Lung (tissue), 16 donors: ENCODE measurements around the gene LUM. TPM values are rescaled to one million over a fixed set of nuclear protein-coding genes. Genes with fewer than 3 reads are reported as not detected.

ENCODE experiments used
- ATAC-seq: fragments of 200-7000 bp; cut with Tn5 transposase; one replicate; pipeline ENCODE4 v1.9.1; 2020; ENCODE audit warnings: moderate number of reproducible peaks; ENCODE audit not compliant: insufficient read depth, low FRiP score
- DNase-seq, 3 donors: peaks; one replicate each; pipeline ENCODE4 v3.0.0-alpha.2; 2013 to 2017
- H3K27ac ChIP-seq, 2 donors: one replicate each; pipeline ENCODE4 v1.5.1; 2013; ENCODE audit warnings: mild to moderate bottlenecking in 2 of 2, moderate library complexity in 2 of 2, control low read depth in 1 of 2, inconsistent platforms in 1 of 2, low read depth in 1 of 2, low read length in 1 of 2
- H3K27me3 ChIP-seq, 3 donors: one replicate each; pipeline ENCODE4 v1.5.1; 2013; ENCODE audit warnings: low read length in 2 of 3; ENCODE audit not compliant: control insufficient read depth in 3 of 3, insufficient read depth in 3 of 3
- H3K36me3 ChIP-seq, 4 donors: one replicate each; pipeline ENCODE4 v1.5.1; 2013; ENCODE audit warnings: low read length in 4 of 4, mild to moderate bottlenecking in 1 of 4, moderate library complexity in 1 of 4; ENCODE audit not compliant: control insufficient read depth in 4 of 4, insufficient read depth in 4 of 4
- H3K4me1 ChIP-seq, 5 donors: one replicate each; pipeline ENCODE4 v1.5.1; 2013; ENCODE audit warnings: low read length in 5 of 5, mild to moderate bottlenecking in 2 of 5, moderate library complexity in 1 of 5; ENCODE audit not compliant: control insufficient read depth in 5 of 5, insufficient read depth in 5 of 5
- H3K4me3 ChIP-seq: one replicate; pipeline ENCODE4 v1.5.1; 2013; ENCODE audit warnings: mild to moderate bottlenecking, control low read depth, moderate library complexity
- H3K9ac ChIP-seq, 2 donors: one replicate each; pipeline ENCODE4 v1.5.1; 2013; ENCODE audit warnings: low read length in 2 of 2, control low read depth in 1 of 2; ENCODE audit not compliant: insufficient read depth in 1 of 2
- H3K9me3 ChIP-seq, 4 donors: one replicate each; pipeline ENCODE4 v1.5.1; 2013; ENCODE audit warnings: low read length in 3 of 4, mild to moderate bottlenecking in 1 of 4, moderate library complexity in 1 of 4; ENCODE audit not compliant: control insufficient read depth in 4 of 4, insufficient read depth in 3 of 4
- CTCF ChIP-seq: IDR thresholded peaks from 2 replicates; pipeline ENCODE4 v1.5.1; 2012; ENCODE audit warnings: mild to moderate bottlenecking; ENCODE audit errors: control extremely low read depth, extremely low read depth
- WGBS, 2 donors: extraction: QIAGEN DNeasy Blood & Tissue Kit; methylation state at CpG; one replicate each; pipeline ENCODE4 v1.1.7; 2013; 5-methylcytosine and 5-hydroxymethylcytosine counted together
- long read RNA-seq, 5 donors: transcript quantifications; one replicate each; lab custom pipeline, GENCODE V29; 2026
- polyA plus RNA-seq, 2 donors: library from polyadenylated mRNA; stranded (reverse); fragments of 200-250 nt; gene quantifications; one replicate each; pipeline ENCODE4 v1.2.1, GENCODE V29; 2013
- total RNA-seq, 2 donors: library from RNA; depleted of rRNA in 1 of 2; stranded (reverse); fragments of >200 nt in 1 of 2; gene quantifications; one replicate each; pipeline ENCODE4 v1.2.1, GENCODE V29; 2014 to 2021
- donor health status: control.
- donor health status: control.
- donor health status: Bipolar disorder and iron deficiency.
- donor health status: healthy.
- donor health status: DM: yes; HTN: yes; CAD: no.

Gene LUM
- total RNA-seq = 100 to 1,000 TPM; 278 to 593 TPM
- 100 to 1,000 TPM in 1 of 2 donors, 10 to 100 TPM in 1; 74.5 to 158 TPM for polyA plus RNA-seq
- long read RNA-seq, donor 1, transcript LUM-201 (3 exons, 3,008 nt) = major isoform, 262 of 378 reads
- long read RNA-seq, donor 1, partial matches to known transcripts = 102 of 378 reads
- long read RNA-seq, donor 1, other reads (novel, unspliced or antisense) = 13 of 378 reads
- long read RNA-seq, donor 2, transcript LUM-201 (3 exons, 3,008 nt) = major isoform, 66 of 93 reads
- long read RNA-seq, donor 2, partial matches to known transcripts = 27 of 93 reads
- long read RNA-seq, donor 2, other reads (novel, unspliced or antisense) = 0 of 93 reads
- long read RNA-seq, donor 3, transcript LUM-201 (3 exons, 3,008 nt) = major isoform, 161 of 192 reads
- long read RNA-seq, donor 3, partial matches to known transcripts = 31 of 192 reads
- long read RNA-seq, donor 3, other reads (novel, unspliced or antisense) = 0 of 192 reads
- long read RNA-seq, donor 4, transcript LUM-201 (3 exons, 3,008 nt) = major isoform, 65 of 101 reads
- long read RNA-seq, donor 4, partial matches to known transcripts = 36 of 101 reads
- long read RNA-seq, donor 4, other reads (novel, unspliced or antisense) = 0 of 101 reads
- long read RNA-seq, donor 5, transcript LUM-201 (3 exons, 3,008 nt) = major isoform, 260 of 445 reads
- long read RNA-seq, donor 5, partial matches to known transcripts = 184 of 445 reads
- long read RNA-seq, donor 5, other reads (novel, unspliced or antisense) = 0 of 445 reads

- Histone ChIP-seq H3K9ac (peak within 1 kb of the TSS; percentile 84 to 98), H3K4me1 (peaks cover 0 to 26% (median 4%) of the 10 kb centered on the region in 5 donors), H3K9me3 (no peaks in the 10 kb centered on the region), H3K4me3 (no peak within 1 kb of the TSS), H3K36me3 (peaks cover 0 to 10% (median 2%) of the 10 kb centered on the region in 4 donors), H3K27ac (peak within 1 kb of the TSS in 1 of 2 donors; percentile 49), H3K27me3 (no peaks in the 10 kb centered on the region)
- TF ChIP-seq CTCF = no peak
- WGBS, 2 donors = 39 to 71% methylated on average over 7 of the region's 7 CpGs
- ATAC-seq (no peak), DNase-seq (peak; percentile 88 to 96 (median 94))
Measured at GRCh38 chr12:91111366-91112325, at the start of gene LUM. Gene LUM, minus strand, starts transcription at chr12:91111494. Its CDS starts 2,515 bp downstream, at chr12:91108979.

GRCh38 chr12:91161009-91161408 lies 49.7 kb upstream of the LUM start:
- peaks cover 0 to 3% (median 0%) of the 10 kb centered on the region in 5 donors for H3K4me1 ChIP-seq
- peaks cover 0 to 45% (median 14%) of the 10 kb centered on the region in 4 donors for H3K36me3 ChIP-seq
- no peak overlapping the region for H3K27ac ChIP-seq
- H3K9ac ChIP-seq = no peak overlapping the region
- ATAC-seq (no peak), DNase-seq (peak in 1 of 3 donors; percentile 58)
- H3K27me3 ChIP-seq = no peaks in the 10 kb centered on the region
- TF ChIP-seq CTCF = no peak
- H3K9me3 ChIP-seq = no peaks in the 10 kb centered on the region
- no peak overlapping the region for H3K4me3 ChIP-seq

- 78 to 83% methylated on average over 2 of the region's 2 CpGs for WGBS, 2 donors
- Histone ChIP-seq H3K9ac (no peak overlapping the region), H3K27me3 (no peaks in the 10 kb centered on the region), H3K4me3 (no peak overlapping the region), H3K36me3 (peaks cover 0 to 58% (median 20%) of the 10 kb centered on the region in 4 donors), H3K9me3 (peaks cover 0 to 2% (median under 1%) of the 10 kb centered on the region in 4 donors), H3K27ac (no peak overlapping the region), H3K4me1 (no peaks in the 10 kb centered on the region)
- no peak for TF ChIP-seq CTCF
- no peak for DNase-seq
- no peak for ATAC-seq
Measured at GRCh38 chr12:91155990-91156389, 44.7 kb upstream of the LUM start.
